C4-2B (cell line): ENCODE measurements around the gene ACOT7.

Experiments used
- ZFX ChIP-seq: fragments of 450-650 bp; IDR thresholded peaks from 2 replicates; pipeline ENCODE4 v1.6.1; 2017
- TF ChIP-seq, protein P1 (sequence below): fragments of 450-650 bp; conservative IDR thresholded peaks from 2 replicates; pipeline ENCODE4 v1.5.1; 2017; ENCODE audit warnings: mild to moderate bottlenecking

DNA sequence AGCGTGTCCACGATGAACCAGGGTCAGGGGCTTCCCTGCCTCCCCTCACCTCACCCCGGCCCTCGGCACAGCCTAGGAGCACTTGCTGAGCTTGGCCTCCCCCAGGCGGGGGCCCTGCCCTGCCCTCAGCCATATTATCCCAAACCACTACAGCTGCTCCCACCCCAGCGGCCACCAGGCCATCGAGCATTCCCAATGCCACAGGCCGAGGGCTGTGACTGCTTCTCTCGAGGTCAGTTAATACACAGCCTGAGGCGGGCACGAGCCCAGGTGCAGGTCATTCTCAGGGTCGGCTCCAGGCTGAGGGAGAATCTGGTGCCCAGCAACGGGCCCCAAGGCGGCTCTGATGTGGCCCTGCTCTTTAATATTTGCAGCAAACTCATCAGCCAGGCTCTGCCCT lies 124.3 kb downstream of the ACOT7 start:
- TF ChIP-seq, protein P1, sequence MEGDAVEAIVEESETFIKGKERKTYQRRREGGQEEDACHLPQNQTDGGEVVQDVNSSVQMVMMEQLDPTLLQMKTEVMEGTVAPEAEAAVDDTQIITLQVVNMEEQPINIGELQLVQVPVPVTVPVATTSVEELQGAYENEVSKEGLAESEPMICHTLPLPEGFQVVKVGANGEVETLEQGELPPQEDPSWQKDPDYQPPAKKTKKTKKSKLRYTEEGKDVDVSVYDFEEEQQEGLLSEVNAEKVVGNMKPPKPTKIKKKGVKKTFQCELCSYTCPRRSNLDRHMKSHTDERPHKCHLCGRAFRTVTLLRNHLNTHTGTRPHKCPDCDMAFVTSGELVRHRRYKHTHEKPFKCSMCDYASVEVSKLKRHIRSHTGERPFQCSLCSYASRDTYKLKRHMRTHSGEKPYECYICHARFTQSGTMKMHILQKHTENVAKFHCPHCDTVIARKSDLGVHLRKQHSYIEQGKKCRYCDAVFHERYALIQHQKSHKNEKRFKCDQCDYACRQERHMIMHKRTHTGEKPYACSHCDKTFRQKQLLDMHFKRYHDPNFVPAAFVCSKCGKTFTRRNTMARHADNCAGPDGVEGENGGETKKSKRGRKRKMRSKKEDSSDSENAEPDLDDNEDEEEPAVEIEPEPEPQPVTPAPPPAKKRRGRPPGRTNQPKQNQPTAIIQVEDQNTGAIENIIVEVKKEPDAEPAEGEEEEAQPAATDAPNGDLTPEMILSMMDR, result no peak
- TF ChIP-seq ZFX, result no peak
